Kidney epithelial cell (primary cell): ENCODE data around the gene IL2. TPM values are rescaled to one million over a fixed set of nuclear protein-coding genes. Genes with fewer than 3 reads are reported as not detected.

Experiments used
- DNase-seq: peaks from one replicate; pipeline ENCODE4 v3.0.0-alpha.2; 2010; ENCODE audit warnings: low read depth
- H3K27me3 ChIP-seq: 2 replicates; pipeline ENCODE4 v1.6.0; 2011; ENCODE audit warnings: low read length; ENCODE audit not compliant: control insufficient read depth, insufficient read depth
- H3K36me3 ChIP-seq: 2 replicates; pipeline ENCODE4 v1.5.1; 2011; ENCODE audit warnings: low read length; ENCODE audit not compliant: control insufficient read depth, insufficient read depth
- H3K4me3 ChIP-seq: 2 replicates; pipeline ENCODE4 v1.5.1; 2011; ENCODE audit warnings: low read depth, mild to moderate bottlenecking, control low read depth, low read length
- CTCF ChIP-seq: IDR thresholded peaks from 2 replicates; pipeline ENCODE4 v1.5.1; 2011; ENCODE audit warnings: mild to moderate bottlenecking, moderate library complexity, low read length, control low read depth, inconsistent platforms; ENCODE audit not compliant: insufficient read depth, poor library complexity, severe bottlenecking
- total RNA-seq: library from RNA; depleted of rRNA; stranded (reverse); fragments of >200 nt; gene quantifications from 2 replicates; pipeline ENCODE4 v1.2.3, GENCODE V29; 2015

The IL2 gene
- total RNA-seq, 1 donor from 2014 or later: not detected

GRCh38 chr4:122431351-122431750 is 25.2 kb downstream of the IL2 start:
- Histone ChIP-seq H3K36me3 (no peaks in the 10 kb centered on the region), H3K27me3 (no peaks in the 10 kb centered on the region), H3K4me3 (no peak overlapping the region)
- DNase-seq: no peak
- TF ChIP-seq CTCF: no peak

- no peaks in the 10 kb centered on the region for H3K36me3 ChIP-seq
- DNase-seq: no peak
- H3K4me3 ChIP-seq: no peak overlapping the region
- H3K27me3 ChIP-seq: no peaks in the 10 kb centered on the region
- TF ChIP-seq CTCF: no peak
Measured at GRCh38 chr4:122423246-122423645, 33.3 kb downstream of the IL2 start.

GRCh38 chr4:122412547-122412946 is 44.0 kb downstream of the IL2 start:
- DNase-seq: no peak
- no peak overlapping the region for H3K4me3 ChIP-seq
- H3K36me3 ChIP-seq: no peaks in the 10 kb centered on the region

GRCh38 chr4:122403861-122404260 is 52.7 kb downstream of the IL2 start:
- TF ChIP-seq CTCF: no peak
- H3K4me3 ChIP-seq: no peak overlapping the region
- H3K36me3 ChIP-seq: no peaks in the 10 kb centered on the region
- DNase-seq: no peak
- H3K27me3 ChIP-seq: no peaks in the 10 kb centered on the region

More at GRCh38 chr4:122412547-122412946, 44.0 kb downstream of the IL2 start:
- TF ChIP-seq CTCF: no peak
- H3K27me3 ChIP-seq: no peaks in the 10 kb centered on the region

Other genes starting within 250 kb of the IL2 start
- gene ADAD1, start 77.7 kb downstream of the IL2 start, total RNA-seq: not detected in 2 replicates
- gene IL21, start 164.3 kb upstream of the IL2 start, total RNA-seq: not detected in 2 replicates